ENCODE results near the gene NFATC3.

- TF ChIP-seq CTCF (IDR thresholded peaks at IDR 0.05; ENCODE audit: low read depth, low read length) = no peak
- TF ChIP-seq POLR2A (IDR thresholded peaks at IDR 0.05; ENCODE audit: extremely low read depth, insufficient read length) = no peak
Observed at GRCh38 chr16:68194251-68194650, 109.1 kb downstream of the NFATC3 start.
